HG02798 (cell line): ENCODE data around the gene EMP2.

Experiments used
- ATAC-seq: cut with Tn5 transposase; IDR thresholded peaks from one replicate; pipeline ENCODE4 v1.9.1; 2021; ENCODE audit warnings: mild to moderate bottlenecking; ENCODE audit not compliant: unreplicated experiment, poor library complexity

Gene EMP2

DNA sequence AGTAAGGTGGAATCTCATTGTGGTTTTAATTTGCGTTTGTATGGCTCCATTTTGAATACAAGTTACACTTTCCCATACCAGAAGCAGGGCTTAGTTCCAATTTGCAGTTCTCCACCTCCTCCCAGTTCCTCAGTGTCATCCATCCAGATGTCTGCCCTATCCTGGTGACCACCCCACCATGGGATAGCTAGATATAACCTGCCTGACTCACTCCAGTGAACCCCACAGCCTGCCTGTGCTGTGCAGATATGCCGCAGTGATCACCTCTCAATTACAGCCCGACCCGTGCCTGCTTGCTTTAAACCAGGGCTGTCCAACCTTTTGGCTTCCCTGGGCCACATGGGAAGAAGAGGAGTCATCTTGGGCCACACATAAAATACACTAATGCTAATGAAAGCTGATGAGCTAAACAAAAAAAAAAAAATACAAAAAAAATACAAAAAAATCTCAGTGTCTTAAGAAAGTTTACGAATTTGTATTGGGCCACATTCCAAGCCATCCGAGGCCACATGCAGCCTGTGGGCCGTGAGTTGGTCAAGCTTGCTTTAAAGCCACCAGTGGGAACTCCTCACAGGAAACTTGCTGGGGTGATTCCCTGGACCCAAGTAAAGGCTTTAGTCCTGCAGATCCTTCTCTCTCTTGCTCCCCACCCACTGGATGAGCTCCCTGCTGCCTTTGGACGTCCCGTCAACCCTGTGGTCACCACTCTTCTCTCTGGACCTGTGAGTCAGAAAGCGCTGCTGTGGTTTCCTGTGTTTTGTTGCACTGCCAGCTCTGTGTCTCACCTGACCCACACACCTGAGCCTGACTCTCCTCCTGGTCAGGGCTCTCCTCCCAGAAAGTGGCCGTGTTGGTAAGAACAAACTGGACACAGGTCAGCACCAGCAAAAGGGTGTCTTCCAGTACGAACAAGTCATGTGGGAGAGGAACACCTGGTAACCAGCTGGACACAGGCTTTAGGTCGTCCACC lies 83.0 kb downstream of the EMP2 start:
- no peak for ATAC-seq

DNA sequence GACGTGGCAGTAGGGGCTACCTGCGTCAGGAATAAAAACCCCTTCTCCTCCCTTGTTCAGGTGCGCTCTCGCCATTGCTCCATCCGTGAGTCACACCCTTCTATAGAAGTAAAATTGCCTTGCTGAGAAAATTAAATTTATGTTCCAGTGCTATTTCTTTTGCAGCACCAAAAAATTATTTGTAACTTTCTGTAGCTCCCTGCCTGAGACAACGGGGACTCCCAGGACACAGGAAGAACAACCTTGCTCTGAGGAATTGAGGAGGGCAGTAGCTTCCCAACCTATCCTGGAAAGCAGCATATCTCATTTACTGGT lies 85.4 kb downstream of the EMP2 start:
- ATAC-seq = no peak

DNA sequence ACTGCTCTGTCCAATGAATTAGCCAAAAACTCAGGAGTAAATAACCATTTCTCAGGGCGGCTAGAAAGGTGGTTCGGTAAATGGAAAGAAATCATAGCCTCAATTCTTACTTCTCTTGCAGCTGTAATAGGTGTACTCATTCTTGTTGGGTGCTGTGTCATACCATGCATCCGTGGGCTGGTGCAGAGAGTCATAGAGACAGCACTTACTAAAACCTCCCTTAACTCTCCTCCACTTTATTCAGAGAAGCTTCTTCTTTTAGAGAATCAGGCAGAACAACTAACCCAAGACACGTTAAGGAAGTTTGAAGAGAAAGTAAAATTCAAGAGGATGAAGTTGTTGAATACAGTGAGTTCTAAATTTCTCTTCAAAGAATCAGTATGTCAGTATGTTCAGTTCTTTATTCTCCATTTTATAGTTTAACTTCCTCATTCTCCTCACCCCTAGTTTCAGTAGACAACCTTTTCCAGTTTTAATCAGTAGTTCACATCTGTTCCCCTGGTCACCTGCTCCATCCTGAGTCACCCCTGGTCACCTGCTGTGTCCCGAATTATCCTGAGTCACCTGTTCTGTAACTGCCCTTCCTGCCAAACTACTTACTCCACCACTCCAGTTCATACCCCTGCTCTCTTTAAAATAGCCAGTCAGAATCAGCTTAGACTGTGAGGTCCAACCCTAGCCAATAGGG lies 85.9 kb downstream of the EMP2 start:
- no peak for ATAC-seq

DNA sequence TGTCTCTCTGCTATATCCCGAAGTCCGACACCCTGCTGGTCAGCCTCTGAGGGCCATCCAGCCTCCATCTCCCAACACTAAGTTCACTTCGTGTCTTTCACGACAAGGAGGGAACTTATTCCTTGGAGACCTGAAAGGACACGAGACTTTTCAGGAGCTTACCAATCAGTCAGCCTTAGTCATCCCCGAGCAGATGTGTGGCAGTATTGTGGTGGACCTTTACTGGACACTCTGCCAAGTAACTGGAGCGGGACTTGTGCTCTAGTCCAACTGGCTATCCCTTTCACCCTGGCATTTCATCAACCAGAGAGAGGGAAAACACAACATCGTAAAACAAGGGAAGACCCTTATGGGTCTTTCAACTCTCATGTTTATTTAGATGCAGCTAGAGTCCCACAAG lies 87.1 kb downstream of the EMP2 start:
- ATAC-seq = no peak

DNA sequence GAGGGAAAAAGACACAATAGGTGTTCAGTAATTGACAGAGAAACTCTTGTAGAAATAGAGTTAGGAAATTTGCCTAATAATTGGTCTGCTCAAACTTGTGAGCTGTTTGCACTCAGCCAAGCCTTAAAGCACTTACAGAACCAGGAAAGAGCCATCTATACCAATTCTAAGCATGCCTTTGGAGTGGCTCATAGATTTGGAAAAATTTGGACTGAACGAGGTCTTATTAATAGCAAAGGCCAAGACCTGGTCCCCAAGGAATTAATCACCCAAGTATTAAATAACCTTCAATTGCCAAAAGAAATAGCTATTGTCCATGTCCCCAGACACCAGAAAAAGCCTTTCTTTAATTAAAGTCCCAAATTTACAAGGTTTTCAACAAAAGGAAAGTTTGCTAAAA lies 90.3 kb downstream of the EMP2 start:
- ATAC-seq = no peak

DNA sequence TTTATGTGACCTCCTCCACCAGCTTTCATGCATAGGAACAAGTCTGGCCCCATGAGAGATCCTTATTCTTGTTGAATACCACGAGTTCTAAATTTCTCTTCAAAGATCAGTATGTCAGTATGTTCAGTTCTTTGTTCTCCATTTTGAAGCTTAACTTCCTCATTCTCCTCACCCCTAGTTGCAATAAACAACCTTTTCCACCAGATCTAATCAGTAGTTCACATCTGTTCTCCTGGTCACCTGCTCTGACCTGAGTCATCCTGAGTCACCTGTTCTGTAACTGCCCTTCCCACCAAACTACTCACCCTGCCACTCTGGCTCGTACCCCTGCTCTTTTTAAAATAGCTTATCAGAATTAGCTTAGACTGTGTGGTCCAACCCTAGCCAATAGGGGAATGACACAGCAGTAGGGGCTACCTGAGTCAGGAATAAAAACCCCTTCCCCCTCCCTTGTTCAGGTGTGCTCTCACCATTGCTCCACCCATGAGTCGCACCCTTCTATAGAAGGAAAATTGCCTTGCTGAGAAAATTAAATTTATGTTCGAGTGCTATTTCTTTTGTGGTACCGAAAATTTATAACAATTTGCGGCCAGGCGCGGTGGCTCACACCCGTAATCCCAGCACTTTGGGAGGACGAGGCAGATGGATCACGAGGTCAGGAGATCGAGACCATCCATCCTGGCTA lies 94.6 kb downstream of the EMP2 start:
- no peak for ATAC-seq

DNA sequence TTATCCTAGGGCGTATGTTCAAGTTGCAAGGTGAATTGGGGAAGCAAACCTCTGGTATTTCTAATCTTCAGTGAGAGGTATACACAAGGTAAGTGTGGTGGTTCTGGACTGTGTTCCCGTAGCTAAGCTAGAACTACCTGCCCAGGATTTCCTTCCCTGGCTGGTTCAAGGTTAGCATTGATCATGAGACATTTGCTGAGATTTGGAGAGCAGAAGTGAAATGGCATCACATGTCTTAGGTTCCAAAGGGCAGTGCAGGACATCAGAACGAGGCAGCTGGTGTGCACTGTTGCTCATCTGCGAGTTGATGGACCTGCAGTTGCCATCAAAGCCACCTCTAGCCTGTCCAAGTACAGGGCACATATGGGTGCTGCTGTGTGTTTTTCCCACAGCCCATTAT lies 95.2 kb downstream of the EMP2 start:
- ATAC-seq = no peak

DNA sequence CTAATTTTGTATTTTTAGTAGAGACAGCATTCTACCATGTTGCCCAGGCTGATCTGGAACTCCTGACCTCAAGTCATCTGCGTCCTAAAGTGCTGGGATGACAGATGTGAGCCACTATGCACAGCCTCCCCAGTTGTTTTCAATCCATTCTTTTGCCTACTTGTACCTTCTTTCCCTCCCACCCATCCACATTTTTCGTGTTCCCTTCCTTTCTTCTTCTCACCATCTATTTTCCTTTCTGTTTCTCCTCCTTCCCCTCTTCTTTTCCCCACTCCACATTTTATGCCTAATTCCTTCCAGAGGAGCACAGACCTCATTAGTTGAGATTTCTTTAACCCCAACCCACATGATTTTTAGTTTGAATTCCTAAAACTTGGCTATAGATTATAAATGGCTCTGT lies 100.2 kb downstream of the EMP2 start:
- ATAC-seq = no peak
